Ectodermal cell (in vitro differentiated cells): ENCODE data around the gene INPP5A.

Source experiments
- H3K27ac ChIP-seq: 2 replicates; pipeline ENCODE4 v1.7.0; 2013; ENCODE audit warnings: mild to moderate bottlenecking, low read depth, low read length; ENCODE audit not compliant: insufficient read depth, poor library complexity, severe bottlenecking
- H3K27me3 ChIP-seq: 2 replicates; pipeline ENCODE4 v1.7.0; 2013; ENCODE audit warnings: mild to moderate bottlenecking, low read length; ENCODE audit not compliant: insufficient read depth, control insufficient read depth, poor library complexity, severe bottlenecking
- H3K36me3 ChIP-seq: one replicate; pipeline ENCODE4 v1.7.0; 2013; ENCODE audit warnings: low read length; ENCODE audit not compliant: control insufficient read depth, insufficient read depth
- H3K4me1 ChIP-seq: one replicate; pipeline ENCODE4 v1.7.0; 2013; ENCODE audit warnings: low read length; ENCODE audit not compliant: control insufficient read depth, insufficient read depth
- H3K4me3 ChIP-seq: 2 replicates; pipeline ENCODE4 v1.7.0; 2013; ENCODE audit warnings: low read depth, low read length, control low read depth; ENCODE audit not compliant: insufficient read depth
- H3K9me3 ChIP-seq: 2 replicates; pipeline ENCODE4 v1.7.0; 2013; ENCODE audit warnings: mild to moderate bottlenecking, low read length, moderate library complexity; ENCODE audit not compliant: control insufficient read depth
- WGBS, 2 experiments: methylation state at CpG; one replicate each; pipeline ENCODE4 v1.1.7; 2013; ENCODE audit warnings: missing lambda C conversion rate in 2 of 2; 5-methylcytosine and 5-hydroxymethylcytosine counted together

The INPP5A gene

GRCh38 chr10:132662186-132662920 lies 124.8 kb downstream of the INPP5A start:
- Histone ChIP-seq H3K27me3 (no peaks in the 10 kb centered on the region), H3K27ac (no peak overlapping the region), H3K36me3 (no peaks in the 10 kb centered on the region), H3K4me1 (peaks cover 7% of the 10 kb centered on the region), H3K4me3 (no peak overlapping the region), H3K9me3 (no peaks in the 10 kb centered on the region)
- 95% methylated on average over 19 of the region's 19 CpGs for WGBS, 2 experiments

GRCh38 chr10:132663666-132664365 lies 126.2 kb downstream of the INPP5A start:
- no peak overlapping the region for H3K4me3 ChIP-seq
- WGBS, 2 experiments, result 93 to 94% methylated on average over 29 of the region's 29 CpGs
- H3K9me3 ChIP-seq, result no peaks in the 10 kb centered on the region
- no peaks in the 10 kb centered on the region for H3K27me3 ChIP-seq
- H3K27ac ChIP-seq, result no peak overlapping the region
- H3K4me1 ChIP-seq, result peaks cover 7% of the 10 kb centered on the region
- no peaks in the 10 kb centered on the region for H3K36me3 ChIP-seq

- no peaks in the 10 kb centered on the region for H3K9me3 ChIP-seq
- no peak overlapping the region for H3K4me3 ChIP-seq
- WGBS, 2 experiments, result 92 to 94% methylated on average over 6 of the region's 6 CpGs
- no peaks in the 10 kb centered on the region for H3K36me3 ChIP-seq
- H3K4me1 ChIP-seq, result peaks cover 7% of the 10 kb centered on the region
- H3K27me3 ChIP-seq, result no peaks in the 10 kb centered on the region
- H3K27ac ChIP-seq, result no peak overlapping the region
These were observed 126.8 kb downstream of the INPP5A start for GRCh38 chr10:132664407-132664806.

- Histone ChIP-seq H3K9me3 (no peaks in the 10 kb centered on the region), H3K4me3 (no peak overlapping the region), H3K4me1 (peaks cover 7% of the 10 kb centered on the region), H3K36me3 (no peaks in the 10 kb centered on the region), H3K27me3 (no peaks in the 10 kb centered on the region), H3K27ac (no peak overlapping the region)
- WGBS, 2 experiments, result 94 to 95% methylated on average over 16 of the region's 16 CpGs
These were observed 127.3 kb downstream of the INPP5A start for GRCh38 chr10:132664883-132665282.

- Histone ChIP-seq H3K27me3 (no peaks in the 10 kb centered on the region), H3K9me3 (no peaks in the 10 kb centered on the region), H3K4me3 (no peak overlapping the region), H3K27ac (no peak overlapping the region), H3K36me3 (no peaks in the 10 kb centered on the region), H3K4me1 (peaks cover 7% of the 10 kb centered on the region)
- 96 to 98% methylated on average over 15 of the region's 15 CpGs for WGBS, 2 experiments
These were observed 128.5 kb downstream of the INPP5A start for GRCh38 chr10:132665946-132666704.

GRCh38 chr10:132666705-132667341 lies 129.2 kb downstream of the INPP5A start:
- Histone ChIP-seq H3K27ac (no peak overlapping the region), H3K4me1 (peaks cover 7% of the 10 kb centered on the region), H3K27me3 (no peaks in the 10 kb centered on the region), H3K36me3 (no peaks in the 10 kb centered on the region), H3K4me3 (no peak overlapping the region), H3K9me3 (no peaks in the 10 kb centered on the region)
- WGBS, 2 experiments, result 91 to 96% methylated on average over 11 to 12 of the region's 12 CpGs

- Histone ChIP-seq H3K9me3 (no peaks in the 10 kb centered on the region), H3K4me1 (peaks cover 7% of the 10 kb centered on the region), H3K36me3 (no peaks in the 10 kb centered on the region), H3K4me3 (no peak overlapping the region), H3K27ac (no peak overlapping the region), H3K27me3 (no peaks in the 10 kb centered on the region)
- WGBS, 2 experiments, result 91% methylated on average over 15 to 20 of the region's 20 CpGs
These were observed 129.9 kb downstream of the INPP5A start for GRCh38 chr10:132667342-132668047.

GRCh38 chr10:132668048-132668394 lies 130.4 kb downstream of the INPP5A start:
- WGBS, 2 experiments, result 95% methylated on average over 5 of the region's 5 CpGs
- H3K36me3 ChIP-seq, result no peaks in the 10 kb centered on the region

GRCh38 chr10:132669208-132669861 lies 131.7 kb downstream of the INPP5A start:
- no peaks in the 10 kb centered on the region for H3K9me3 ChIP-seq
- H3K36me3 ChIP-seq, result no peaks in the 10 kb centered on the region
- H3K27me3 ChIP-seq, result no peaks in the 10 kb centered on the region
- H3K4me1 ChIP-seq, result peaks cover 7% of the 10 kb centered on the region
- 93 to 96% methylated on average over 23 of the region's 23 CpGs for WGBS, 2 experiments
- H3K4me3 ChIP-seq, result no peak overlapping the region
- no peak overlapping the region for H3K27ac ChIP-seq

More at GRCh38 chr10:132668048-132668394, 130.4 kb downstream of the INPP5A start:
- peaks cover 7% of the 10 kb centered on the region for H3K4me1 ChIP-seq
- no peak overlapping the region for H3K27ac ChIP-seq
- no peak overlapping the region for H3K4me3 ChIP-seq
- no peaks in the 10 kb centered on the region for H3K9me3 ChIP-seq
- no peaks in the 10 kb centered on the region for H3K27me3 ChIP-seq
